Prostate gland (tissue), 2 donors: ENCODE measurements around the gene AQP10.

Experiments
- POLR2A ChIP-seq: fragments of 450-650 bp; IDR thresholded peaks from one replicate; pipeline ENCODE4 v1.6.1; 2016; ENCODE audit warnings: antibody characterized with exemption, mild to moderate bottlenecking
- TF ChIP-seq, protein P1 (sequence below), 4 experiments: fragments of 200-600 bp in 2 of 4; fragments of 450-650 bp in 2 of 4; sonication (generic) in 2 of 4; IDR thresholded peaks; 1 replicate in 3 of 4; 2 replicates in 1 of 4; pipeline ENCODE4 v1.5.1; 2016 to 2019; ENCODE audit warnings: antibody characterized with exemption in 4 of 4, mild to moderate bottlenecking in 2 of 4, moderate library complexity in 2 of 4

DNA sequence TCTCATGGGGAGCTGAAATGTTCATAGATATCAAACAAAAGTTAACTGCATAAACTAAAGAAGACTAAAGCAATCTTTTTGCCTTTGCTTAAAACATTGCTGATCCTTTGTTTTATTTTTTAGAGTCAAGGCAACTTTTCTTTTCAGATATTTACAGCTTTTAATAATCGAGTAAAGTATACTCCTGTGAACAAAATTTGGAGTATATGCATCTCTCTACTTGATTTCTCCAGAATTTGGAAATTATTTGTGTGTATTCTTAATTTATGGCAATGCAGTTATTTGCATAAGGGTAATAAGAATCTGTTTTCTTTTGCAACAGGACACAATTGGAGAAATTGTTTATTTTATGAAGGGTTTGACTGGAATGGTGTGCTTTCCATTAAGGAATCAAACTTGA, 4.2 kb upstream of the AQP10 start:
- no peak for TF ChIP-seq POLR2A
- TF ChIP-seq, protein P1, sequence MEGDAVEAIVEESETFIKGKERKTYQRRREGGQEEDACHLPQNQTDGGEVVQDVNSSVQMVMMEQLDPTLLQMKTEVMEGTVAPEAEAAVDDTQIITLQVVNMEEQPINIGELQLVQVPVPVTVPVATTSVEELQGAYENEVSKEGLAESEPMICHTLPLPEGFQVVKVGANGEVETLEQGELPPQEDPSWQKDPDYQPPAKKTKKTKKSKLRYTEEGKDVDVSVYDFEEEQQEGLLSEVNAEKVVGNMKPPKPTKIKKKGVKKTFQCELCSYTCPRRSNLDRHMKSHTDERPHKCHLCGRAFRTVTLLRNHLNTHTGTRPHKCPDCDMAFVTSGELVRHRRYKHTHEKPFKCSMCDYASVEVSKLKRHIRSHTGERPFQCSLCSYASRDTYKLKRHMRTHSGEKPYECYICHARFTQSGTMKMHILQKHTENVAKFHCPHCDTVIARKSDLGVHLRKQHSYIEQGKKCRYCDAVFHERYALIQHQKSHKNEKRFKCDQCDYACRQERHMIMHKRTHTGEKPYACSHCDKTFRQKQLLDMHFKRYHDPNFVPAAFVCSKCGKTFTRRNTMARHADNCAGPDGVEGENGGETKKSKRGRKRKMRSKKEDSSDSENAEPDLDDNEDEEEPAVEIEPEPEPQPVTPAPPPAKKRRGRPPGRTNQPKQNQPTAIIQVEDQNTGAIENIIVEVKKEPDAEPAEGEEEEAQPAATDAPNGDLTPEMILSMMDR (IDR thresholded peaks at IDR 0.05), result no peak
